ENCODE results near the gene PSAPL1.

Gene PSAPL1

DNA sequence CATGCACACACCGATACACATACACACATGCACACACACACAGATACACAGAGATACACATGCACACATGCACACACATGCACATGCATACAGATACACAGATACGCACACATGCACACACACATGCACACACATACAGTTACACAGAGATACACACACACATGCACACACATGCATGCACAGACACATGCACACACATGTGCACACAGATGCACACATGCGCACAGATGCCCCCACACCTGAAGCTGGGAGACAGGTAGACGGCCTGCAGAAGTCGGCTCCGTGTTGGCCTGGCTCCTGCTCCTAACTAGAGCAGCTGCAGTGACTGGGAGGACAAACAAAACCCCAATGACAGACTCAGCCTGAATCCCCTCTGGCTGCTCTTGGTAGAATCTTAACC, 46.8 kb downstream of the PSAPL1 start:
- in situ Hi-C loops (cut with MboI; ENCODE audit: low pct_unique_long_range_greater_than_20kb, low sequenced_read_pairs, unreplicated experiment) = no loop called here
- no peak for DNase-seq (ENCODE audit: low spot score)
- TF ChIP-seq, protein P1, sequence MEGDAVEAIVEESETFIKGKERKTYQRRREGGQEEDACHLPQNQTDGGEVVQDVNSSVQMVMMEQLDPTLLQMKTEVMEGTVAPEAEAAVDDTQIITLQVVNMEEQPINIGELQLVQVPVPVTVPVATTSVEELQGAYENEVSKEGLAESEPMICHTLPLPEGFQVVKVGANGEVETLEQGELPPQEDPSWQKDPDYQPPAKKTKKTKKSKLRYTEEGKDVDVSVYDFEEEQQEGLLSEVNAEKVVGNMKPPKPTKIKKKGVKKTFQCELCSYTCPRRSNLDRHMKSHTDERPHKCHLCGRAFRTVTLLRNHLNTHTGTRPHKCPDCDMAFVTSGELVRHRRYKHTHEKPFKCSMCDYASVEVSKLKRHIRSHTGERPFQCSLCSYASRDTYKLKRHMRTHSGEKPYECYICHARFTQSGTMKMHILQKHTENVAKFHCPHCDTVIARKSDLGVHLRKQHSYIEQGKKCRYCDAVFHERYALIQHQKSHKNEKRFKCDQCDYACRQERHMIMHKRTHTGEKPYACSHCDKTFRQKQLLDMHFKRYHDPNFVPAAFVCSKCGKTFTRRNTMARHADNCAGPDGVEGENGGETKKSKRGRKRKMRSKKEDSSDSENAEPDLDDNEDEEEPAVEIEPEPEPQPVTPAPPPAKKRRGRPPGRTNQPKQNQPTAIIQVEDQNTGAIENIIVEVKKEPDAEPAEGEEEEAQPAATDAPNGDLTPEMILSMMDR (IDR thresholded peaks at IDR 0.05; ENCODE audit: extremely low read depth, insufficient read depth, missing control alignments) = no peak

DNA sequence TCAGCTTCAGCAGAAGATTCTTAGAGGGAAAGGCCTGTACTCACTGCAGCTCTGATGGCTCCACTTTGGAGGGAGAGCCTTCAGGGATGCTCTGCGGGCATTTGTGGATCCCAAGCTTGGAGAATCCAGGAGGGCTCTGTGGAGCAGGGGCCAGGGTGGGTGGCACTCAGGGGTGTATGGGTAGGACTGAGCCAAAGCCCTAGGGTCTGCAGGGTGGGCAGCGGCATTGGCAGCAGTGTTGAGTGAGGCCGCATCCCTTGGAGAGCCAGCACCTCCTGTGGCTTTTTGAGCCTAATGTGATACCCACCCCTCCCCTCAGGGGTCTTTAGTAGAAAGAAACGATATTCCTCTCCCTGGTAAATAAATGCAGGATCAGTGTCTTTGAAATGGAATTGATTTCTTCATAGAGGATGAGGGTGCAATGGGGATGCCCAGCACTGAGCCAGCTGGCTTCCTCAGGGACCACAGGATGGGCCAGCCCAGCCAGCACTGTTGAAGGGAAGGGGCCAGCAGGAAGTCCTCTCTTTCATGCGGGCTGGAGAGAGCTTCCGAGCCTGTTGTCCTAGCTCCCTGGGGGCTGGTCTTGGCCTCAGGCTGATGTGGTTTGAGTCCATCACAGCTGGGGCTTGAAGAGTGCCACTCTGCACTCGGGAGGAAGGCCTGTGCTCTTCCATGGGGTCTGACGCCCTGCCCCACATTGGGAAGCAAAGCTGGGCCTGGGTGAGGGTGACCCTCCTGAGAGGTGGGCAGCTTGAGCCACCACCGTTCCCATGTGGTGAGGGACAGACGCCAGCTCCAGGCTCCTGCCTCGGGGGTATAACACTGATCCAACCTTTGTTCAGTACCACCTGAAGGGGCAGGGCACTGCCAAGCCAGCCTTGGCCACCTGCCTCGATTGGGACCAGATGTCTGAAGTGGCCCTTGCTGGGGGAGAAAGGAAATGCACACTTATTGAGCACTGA, 49.5 kb downstream of the PSAPL1 start:
- DNase-seq (ENCODE audit: low spot score) = no peak
- in situ Hi-C loops (cut with MboI; ENCODE audit: low pct_unique_long_range_greater_than_20kb, low sequenced_read_pairs, unreplicated experiment) = no loop called here
- TF ChIP-seq, protein P1 (IDR thresholded peaks at IDR 0.05; ENCODE audit: extremely low read depth, insufficient read depth, missing control alignments) = no peak

DNA sequence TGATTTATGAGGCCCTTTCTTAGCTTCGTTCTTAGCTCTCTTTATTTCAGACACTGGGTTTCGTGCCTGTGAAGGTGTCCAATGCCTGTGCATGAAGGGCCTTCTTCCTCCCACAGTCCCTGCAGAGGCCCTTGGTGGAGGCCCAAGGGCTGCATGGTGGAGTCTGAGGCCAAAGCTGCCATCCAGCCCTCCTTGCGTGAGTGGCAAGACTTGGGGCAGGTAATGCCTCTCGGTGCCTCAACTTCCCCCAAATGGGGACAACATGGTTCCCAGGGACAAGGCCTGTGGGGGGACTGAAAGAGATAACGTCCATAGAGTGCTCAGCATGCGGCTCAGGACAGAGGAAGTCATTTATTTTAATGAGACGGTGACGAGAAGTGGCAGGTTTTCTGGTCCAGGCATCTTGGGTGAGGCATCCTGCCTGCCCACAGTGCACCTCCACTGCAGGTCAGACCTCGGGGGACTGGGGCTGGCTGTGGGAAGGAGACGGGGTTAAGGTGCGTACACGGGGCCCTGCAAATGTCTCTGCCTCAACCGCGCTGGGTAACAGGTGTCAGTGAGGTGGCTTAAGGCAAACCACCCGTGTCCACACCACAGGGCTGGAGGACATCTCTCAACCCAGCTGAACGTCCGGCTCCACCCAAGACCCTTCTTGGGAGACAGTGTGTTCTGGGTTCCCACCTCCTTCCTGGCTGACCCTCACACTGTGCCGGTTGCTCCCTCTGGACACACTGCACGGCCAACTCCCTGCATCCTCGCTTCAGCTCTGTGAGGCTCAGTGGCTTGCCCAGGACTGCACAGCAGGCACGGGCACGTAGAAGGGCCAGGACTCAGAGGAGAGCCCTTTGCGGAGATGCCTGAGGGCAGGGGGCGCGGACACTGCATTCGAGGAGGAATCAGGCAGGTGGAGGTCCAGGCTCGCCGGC, 50.5 kb downstream of the PSAPL1 start:
- no peak for DNase-seq (ENCODE audit: low spot score)
- TF ChIP-seq, protein P1 (IDR thresholded peaks at IDR 0.05; ENCODE audit: extremely low read depth, insufficient read depth, missing control alignments) = no peak
- in situ Hi-C loops (cut with MboI; ENCODE audit: low pct_unique_long_range_greater_than_20kb, low sequenced_read_pairs, unreplicated experiment) = no loop called here

DNA sequence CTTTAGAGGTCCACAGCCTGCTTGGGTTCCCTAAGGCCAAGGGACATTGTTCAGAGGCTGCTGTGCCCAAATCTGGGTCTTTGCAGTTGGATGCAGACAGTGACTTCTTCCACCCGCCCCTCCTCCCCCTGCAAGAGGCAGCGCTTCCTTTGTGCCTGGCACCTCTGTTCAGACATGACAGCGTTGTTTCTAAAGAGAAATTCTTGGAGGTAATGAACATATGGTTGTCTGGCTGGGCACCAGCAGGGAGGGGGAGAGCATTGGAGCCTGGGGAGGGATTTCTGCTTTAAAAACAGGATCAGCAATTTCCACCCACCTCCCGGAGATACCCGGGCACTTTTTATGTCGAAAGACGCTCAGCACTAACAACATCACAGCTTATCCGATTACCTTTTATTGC, 51.5 kb downstream of the PSAPL1 start:
- in situ Hi-C loops (cut with MboI; ENCODE audit: low pct_unique_long_range_greater_than_20kb, low sequenced_read_pairs, unreplicated experiment) = no loop called here
- TF ChIP-seq, protein P1 (IDR thresholded peaks at IDR 0.05; ENCODE audit: extremely low read depth, insufficient read depth, missing control alignments) = no peak
- no peak for DNase-seq (ENCODE audit: low spot score)

DNA sequence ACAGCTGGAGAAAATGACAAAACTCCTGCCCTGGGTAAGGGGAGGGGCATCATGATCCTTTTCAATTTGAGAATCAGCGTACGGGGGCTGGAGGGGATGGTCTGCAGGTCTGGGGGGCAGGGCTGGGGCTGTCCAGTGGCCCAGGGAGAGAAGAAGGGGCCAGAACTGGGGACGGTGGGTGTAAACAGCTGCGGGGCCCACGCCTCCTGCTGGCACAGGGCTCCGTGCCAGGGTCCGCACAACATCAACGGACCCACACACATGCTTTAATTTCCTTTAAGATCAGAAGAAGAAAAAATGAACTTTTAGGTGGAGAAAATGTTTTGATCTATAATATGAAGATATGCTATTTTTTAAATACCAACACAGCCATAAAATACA, 52.1 kb downstream of the PSAPL1 start:
- TF ChIP-seq, protein P1 (IDR thresholded peaks at IDR 0.05; ENCODE audit: extremely low read depth, insufficient read depth, missing control alignments) = no peak
- DNase-seq (ENCODE audit: low spot score) = no peak
- in situ Hi-C loops (cut with MboI; ENCODE audit: low pct_unique_long_range_greater_than_20kb, low sequenced_read_pairs, unreplicated experiment) = no loop called here

DNA sequence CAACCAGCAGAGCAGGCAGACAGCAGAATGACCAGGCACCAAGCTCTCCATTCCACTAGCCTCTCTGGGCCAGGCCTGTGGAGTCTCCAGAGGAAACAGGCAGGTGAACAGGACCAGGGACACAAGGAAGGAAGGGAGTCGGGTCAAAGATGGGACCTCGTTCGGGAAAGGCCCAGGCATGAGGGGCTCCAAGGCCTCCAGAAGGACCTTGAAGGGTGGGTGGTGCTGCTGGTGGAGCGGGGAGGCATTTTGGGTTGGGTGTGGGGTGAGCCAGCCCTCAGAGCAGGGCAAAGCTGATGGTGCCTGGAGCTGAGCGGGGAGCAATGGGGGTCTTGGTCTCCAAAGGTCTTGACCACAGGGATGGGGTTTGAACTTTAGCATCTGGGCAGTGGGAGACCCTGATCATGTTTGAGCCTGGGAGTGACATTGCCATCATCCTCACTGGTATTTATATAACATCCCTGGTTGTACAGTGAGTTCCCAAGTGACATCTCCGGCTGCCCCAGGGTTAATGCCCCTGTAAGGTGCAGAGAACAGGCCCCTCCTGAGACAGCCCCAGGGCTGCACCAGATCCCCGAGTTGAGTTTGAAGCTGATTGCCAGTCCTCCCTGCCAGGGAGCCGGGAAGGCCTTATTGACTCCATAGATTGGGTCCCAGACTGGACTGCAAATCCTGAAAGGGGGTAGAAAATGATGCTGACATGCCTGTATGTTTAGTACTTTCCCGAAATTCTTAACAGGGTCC, 52.7 kb downstream of the PSAPL1 start:
- DNase-seq (ENCODE audit: low spot score) = no peak
- TF ChIP-seq, protein P1 (IDR thresholded peaks at IDR 0.05; ENCODE audit: extremely low read depth, insufficient read depth, missing control alignments) = no peak
- in situ Hi-C loops (cut with MboI; ENCODE audit: low pct_unique_long_range_greater_than_20kb, low sequenced_read_pairs, unreplicated experiment) = no loop called here
